Measurements from ENCODE around the gene LHX5.

Gene LHX5

DNA sequence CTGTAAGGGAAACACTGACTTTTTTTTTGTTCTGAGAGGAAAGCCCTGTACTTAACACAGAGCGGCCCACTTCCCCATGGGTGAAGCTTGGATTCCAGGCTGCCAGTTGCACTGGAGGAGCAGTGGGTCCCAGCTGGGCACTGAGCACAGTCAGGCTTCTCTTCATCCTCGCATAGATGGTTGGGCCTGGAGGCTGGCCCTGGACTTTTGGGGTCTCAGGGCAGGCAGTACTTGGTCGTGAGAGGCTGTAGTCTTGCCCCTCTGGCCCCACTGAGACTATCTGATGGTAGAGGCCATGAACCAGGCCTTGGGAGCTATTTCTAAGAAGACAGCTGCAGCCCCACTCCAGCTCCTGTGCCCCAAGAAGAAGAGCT lies 6.2 kb upstream of the LHX5 start:
- DNase-seq (ENCODE audit: low read depth in 2 of 2) = no peak

DNA sequence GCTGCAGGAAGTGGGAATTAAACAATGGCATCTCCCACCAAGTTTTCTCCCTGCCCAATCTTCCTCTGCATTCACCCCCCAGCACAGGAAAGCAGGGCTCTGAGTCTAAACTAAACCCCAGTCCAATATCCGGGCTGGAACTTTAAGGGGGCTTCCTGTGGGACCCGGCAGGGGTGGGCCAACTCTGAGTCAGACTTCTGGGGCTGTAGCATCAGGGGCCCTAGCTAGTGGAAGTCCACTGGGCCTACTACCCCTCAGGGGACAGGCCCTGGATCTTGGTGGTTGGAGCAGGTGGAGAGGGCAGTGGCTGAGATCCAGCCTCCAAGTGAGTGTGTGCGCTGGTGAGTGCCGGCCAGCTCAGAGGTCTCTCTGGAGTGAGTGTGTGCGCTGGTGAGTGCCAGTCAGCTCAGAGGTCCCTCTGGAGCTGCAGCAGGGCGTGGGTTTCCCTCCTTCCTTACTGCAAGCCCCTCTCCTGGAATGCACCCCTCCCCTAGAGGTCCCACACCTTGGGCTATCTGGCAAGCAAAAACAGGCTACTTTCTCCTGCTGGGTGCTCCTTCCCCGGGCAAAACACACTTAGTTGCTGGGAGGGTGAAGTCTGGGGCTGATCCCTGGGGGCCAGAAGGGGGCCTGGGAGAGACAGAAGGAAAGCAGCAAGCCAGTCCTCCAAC lies 5.6 kb upstream of the LHX5 start:
- no peak for DNase-seq (ENCODE audit: low read depth in 2 of 2)

DNA sequence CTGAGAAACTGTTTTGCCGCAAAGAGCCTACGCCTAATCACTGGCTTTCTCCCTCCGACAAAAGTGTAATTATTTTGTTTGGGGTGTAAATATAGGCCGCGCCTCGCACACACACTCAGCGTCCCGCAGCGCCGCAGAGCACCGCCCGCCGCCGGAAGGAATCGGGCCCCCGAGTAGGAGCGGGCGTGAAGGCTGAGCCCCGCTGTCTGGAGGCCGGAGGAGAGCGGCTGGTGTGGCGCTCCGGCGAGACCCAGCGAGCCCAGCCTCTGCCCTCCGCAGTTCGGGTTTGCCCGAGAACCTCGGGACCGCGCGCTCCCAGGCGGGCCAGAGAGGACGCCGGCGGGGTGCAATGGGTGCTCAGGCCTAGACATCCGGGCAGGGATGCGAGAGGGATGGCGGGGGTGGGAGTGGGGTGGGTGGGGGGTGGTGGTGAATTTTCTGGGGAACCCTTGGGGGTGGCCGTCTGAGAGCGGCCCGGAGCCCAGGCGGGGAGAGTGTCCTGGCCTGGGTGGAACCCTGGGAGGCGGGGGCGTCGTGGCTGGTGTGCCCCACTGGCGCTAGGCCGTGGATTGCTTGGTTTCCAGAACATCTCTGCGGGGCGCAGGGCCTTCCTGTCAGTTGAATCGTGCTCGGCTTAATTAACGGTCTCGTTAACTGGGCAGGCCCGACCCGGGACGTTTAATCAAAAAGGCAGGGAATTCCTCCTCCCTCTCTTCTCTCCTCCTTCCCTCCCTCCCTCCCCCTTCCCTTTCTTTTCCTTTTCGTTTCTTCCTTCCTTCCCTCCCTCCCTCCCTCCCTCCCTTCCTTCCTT lies 4.7 kb upstream of the LHX5 start:
- no peak for DNase-seq (ENCODE audit: low read depth in 2 of 2)

DNA sequence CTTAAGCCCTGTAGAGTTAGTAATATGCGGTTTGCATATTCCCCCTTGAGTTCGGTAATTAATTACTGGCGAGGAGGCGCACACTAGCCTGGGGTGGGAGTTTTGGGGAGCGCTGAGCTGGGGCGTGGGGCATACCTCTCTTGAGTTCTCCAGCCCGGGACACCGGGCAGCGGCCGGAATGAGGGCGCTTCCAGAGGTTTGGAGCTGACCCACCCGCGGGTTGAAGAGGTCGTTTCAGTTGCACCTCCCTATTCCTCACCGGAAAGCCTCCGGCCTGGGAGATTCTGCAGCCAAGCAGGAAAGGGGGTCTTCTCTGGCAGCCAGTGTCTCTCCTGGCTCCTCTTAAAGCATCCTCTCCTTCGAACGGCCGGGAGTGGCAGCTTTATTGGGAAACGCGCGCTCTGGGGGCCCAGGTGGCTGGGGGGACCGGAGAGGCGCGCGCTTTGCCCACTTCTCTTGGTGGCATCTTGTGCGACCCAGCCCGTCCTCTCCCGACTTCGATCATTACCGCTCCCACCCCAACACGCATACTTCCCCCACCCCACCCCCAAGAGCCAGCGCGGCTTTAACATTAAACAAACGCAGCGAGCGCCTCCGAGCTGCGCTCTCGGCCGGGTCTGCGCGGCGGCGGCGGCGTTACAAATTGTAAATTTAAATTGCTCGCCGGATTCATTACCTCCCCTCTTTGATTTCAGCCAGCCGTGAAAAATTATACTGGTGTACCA lies 3.9 kb upstream of the LHX5 start:
- DNase-seq (ENCODE audit: low read depth in 2 of 2) = no peak

DNA sequence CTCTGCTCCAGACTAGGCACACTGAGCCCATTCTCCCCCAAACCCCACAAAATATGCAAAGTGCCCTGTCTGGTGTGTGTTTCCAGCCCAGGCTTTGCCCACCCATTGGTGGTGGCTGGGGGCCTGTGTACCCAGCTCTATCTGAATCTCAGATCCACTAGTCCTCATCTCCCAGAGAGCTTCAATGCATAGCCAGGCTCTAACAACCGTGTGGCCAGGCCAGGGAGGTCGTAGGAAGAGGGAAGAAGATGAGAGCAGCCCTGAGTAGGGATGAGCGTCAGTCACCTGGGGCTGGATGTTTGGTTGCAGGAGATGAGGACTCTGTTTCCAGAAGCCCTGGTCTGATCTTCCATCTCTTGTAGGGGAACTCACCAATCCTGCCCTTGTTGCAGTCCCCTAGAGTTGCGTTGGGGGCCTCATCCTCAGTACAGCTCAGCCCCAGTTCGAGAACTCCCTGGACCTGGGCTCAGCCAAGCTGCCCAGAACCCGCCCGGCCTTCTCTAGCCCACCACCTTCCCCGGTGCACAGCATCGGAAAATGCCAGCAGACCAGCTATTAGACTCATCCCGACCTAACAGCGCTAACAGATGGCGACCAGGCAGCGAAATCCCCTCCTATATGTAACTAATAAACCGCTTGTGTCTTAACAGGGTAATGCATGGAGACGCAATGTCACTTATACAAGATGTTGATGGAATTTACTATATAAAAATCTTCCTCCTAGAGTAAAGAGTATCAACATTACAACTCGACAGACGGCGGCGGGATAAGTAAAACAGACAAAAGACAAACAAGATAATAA lies 3.2 kb upstream of the LHX5 start:
- no peak for DNase-seq (ENCODE audit: low read depth in 2 of 2)

DNA sequence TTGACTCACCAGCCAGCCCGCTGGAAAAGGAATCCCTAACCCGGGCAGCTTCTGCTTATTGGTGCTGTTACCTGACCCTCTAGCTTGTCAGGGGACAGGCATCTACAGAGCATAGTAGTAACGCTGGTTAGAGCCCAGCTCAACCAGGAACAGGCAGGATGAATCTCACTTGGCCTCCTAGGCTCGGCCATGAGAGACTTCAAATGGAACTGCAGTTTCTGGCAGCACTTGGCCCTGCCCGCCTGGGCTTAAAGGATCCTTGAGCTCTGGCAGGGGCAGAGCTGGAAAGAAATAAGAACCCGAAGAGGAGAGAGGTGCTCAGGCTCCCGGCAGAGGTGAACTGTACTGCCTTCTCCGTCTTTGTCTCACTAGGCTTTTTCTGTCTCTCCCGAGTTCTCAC lies 2.3 kb upstream of the LHX5 start:
- no peak for DNase-seq (ENCODE audit: low read depth in 2 of 2)

DNA sequence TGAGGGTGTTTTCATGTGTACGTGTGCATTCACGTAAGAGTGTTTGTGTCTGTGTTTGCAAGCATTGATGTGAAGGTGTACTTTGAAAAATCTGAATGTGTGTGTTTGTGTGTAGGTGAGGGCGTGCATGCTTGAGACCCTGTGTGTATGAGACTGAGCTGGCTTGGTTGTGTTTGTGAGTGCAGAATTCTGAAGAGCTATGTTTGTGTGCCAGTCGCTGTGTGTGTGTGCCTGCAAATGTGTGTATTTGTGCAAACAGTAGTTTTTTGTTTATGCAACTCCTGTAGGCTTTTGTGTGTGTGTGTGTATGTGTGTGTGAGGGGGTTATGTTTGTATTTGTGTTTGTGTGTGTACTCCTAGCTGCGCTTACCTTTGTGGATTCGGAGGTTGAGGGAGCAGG lies 1.7 kb upstream of the LHX5 start:
- no peak for DNase-seq (ENCODE audit: low read depth in 2 of 2)

DNA sequence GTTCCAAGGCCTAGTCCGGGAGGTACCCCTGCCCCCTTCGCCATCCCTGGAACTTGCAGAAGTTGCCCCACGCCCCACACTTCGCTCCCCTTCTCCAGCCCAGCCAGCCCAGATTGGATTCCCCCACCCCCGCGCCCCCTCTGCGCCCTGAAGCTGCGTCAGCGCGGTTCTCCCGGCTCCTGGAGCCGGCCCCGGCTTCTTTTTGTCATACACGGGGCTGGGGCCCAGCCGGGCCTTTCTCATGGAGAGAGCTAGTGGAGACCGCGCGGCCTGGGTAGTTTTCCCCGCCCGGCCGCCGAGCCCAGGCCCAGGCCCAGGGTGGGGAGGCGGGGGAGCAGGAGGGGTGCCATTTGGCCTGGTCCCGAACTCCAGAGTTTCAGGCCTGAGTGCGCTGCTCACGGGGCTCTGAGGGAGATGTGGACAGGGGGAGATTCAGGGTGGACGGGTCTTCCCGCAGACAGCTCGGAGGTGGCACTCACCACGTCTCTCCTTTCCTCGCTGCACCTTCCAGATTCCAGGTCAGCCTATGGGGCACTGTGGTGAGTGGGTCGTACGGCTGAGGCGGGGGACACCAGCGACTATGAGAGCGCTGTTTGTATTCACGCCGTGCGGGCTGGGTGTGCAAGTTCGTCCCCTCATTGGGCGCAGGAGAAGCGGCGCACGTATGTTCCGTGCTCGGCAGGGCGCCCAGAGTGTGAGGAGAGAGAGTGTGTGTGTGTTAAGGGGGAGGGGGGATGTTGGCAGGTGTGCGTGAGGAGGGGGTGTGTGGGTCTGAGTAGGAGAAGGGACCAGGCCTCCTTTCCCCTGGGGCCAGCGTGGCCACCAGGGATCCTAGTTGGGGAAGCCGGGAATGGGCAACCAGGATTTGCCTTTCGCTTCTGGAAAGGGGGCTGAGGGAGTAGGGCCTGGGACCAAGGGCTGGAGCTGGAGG lies 785 bp upstream of the LHX5 start:
- no peak for DNase-seq (ENCODE audit: low read depth in 2 of 2)

DNA sequence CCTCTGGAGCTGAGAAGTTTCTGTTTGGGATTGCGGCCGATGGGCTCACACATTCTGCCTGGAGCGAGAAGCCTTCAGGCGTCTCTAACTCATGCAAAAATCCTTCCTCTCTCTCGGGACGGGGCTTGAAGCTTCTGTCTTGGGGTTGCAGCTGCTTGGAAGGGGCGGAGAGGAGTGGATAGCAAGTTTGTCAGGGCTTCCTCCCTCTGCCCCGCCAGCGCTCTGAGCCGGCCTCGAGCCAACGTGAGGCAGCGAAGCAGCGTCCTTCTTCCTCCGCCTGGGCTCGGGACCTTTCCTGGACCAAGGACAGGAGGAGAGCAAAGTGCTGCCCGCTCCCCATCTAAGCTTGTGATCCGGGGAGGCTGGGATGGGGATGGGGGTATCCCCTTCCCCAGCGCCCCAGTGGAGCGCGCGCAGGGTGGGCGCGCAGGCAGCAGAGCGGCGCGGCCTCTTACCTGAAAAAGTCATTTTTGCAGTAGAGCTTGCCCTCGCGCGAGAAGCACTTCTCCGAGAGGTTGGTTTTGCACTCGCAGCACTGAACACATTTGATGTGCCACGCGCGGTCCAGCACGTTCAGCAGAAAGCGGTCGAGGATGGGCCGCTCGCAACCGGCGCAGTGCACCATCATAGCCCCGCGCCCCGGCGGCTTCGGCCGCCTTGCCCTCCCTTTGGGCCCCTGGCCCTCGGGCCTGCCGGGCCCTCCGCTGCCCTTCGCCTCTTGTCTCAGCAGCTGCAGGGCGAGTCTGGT lies 626 bp downstream of the LHX5 start:
- DNase-seq (ENCODE audit: low read depth in 2 of 2) = no peak

DNA sequence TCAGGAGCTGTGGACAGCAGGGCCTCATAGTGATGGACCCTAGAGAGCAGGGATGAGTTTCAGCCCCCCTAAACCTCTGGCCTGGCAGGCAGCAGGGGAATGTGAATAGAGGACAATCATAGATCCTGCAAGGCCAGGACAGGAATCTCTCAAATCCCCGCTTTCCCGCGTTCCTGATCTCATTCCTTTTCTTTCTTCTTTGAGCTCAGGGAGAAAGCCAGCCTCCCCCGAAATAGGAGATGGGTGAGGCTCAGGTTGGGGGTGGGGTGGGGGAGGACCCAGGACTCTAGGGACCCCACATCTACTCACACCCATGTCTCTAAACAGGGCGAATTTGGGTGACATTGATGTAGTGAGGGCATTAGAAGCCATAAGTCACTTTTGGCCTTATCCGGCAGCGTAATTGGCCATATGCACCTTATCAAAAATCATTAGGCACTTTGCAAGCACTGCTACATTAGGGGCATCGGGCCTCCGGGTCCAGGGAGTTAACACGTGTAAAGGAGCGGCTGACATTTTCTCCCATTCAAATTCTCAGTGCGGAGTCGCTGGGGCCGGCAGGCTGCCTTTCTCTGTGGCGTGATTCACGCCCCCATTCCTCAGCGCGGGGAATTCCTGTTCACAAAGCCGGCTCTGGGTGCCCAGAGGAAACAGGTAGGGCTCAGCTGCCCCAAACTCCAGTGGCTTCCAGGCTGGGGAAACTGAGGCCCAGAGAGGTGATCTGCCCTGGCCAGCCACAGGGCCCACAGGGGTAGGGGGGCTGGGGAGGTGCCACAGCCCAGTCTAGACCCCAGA lies 1.5 kb downstream of the LHX5 start:
- DNase-seq (ENCODE audit: low read depth in 2 of 2) = no peak

DNA sequence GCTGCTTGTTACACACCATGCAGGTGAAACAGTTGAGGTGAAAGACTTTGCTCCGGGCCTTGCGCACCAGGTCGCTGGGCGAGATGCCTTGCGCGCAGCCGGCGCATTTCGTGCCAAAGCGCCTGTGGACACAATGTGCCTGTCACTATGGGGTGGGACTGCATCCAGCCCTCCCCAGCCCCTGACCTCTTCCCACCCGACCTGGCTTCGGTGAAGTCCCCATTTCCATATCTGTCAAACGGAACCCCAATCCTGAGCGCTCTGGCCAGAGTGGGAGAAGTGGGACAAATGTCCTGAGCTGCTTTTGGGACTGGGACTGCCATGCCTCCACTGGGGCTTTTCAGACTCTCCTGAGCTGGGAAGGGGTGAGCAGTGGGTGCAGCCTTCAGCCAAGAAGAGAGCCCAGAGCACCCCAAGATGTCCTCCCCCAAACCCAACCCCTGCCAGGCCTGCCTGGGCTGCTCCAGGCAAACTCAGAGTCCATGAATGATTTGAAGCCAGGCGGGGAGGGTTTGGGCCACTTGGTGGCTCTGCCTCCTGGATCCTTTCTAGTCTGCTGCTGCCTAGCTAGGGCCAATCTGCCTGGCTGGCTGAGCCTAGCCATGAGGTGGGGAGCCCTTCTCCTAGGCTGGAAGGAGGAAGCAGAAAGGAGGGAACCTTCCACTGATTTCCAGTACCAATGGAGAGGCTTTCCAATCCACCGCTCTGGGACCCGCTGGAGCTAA lies 2.3 kb downstream of the LHX5 start:
- DNase-seq (ENCODE audit: low read depth in 2 of 2) = no peak

DNA sequence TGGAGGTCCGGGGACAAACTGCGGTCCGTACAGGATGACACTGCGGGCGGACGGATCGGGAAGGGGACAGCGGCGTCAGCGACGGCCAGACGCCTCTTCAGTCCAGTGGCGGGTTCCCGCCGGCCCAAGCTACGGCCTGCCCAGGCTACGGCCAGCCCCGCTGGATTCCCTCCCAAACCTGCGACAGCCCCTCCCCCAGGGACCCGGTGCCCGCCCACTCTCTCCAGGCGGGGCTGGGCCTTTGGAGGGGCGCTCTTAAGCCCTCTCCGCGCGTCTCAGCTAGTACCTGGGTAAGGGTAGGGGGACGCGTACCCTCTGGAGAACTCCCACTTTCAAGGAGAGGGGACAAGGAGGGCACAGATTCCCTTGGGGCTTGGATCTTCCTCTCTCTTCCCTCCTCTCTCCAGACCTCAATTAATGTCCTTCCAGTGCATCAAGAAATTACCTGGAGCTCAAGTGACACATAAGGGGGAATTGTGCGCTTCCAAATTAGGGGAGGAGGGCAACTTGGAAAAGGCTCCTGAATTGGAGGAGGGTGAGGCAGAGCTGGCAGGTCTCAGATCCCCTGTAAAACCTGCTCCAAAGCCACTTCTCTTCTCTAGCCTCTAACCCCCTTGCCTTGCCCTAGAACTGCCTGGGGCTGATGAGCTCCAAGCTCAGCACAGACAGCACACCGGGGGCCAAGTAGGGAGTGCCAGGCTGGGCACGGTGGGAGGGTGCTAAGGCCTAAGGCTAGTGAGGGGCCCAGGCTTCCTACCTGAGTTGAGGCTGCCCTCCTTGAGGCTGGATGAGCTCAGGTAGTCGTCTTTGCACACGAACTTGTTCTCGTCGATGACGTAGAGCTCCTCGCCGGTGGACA lies 3.1 kb downstream of the LHX5 start:
- no peak for DNase-seq (ENCODE audit: low read depth in 2 of 2)

DNA sequence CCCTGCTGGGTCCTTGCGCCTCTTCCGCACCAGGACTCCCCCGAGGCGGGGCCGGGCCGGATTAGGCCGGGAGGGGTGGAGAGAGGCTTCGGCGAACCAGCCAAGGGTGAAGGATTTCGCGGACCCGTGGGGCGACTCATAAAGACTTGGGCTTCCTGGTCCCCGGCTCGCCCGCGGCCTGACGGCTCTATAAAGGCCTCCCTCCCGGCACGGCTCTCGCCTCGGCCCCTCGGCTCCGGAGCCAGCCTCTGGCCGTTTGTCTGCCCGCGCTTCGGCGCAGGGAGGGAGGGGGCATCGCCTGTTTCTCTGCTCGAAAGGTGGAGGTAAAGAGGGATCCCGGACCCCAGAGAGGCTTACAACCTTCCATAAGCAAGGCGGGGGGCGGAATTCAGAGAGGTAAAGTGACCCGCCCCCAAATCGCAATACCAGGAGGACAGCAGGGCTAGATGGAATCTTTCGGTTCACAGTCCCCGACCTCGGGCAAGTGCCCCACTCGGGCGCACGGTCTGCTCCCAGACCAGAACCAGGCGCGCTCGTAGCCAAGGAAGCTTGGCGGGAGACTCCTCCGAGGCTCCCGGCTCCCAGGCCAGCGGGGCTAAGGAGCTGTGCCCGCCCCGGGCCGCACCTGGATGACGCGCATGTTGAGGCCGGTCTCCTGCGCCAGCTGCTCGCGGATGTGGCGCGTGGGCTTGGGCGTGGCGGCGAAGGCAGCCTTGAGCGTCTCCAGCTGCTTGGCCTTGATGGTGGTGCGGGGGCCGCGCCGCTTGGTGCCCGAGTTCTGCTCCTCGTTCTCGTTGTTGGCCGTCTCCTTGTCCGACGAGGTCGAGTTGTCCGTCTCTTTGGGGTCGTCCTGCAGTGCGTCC lies 3.9 kb downstream of the LHX5 start:
- no peak for DNase-seq (ENCODE audit: low read depth in 2 of 2)

DNA sequence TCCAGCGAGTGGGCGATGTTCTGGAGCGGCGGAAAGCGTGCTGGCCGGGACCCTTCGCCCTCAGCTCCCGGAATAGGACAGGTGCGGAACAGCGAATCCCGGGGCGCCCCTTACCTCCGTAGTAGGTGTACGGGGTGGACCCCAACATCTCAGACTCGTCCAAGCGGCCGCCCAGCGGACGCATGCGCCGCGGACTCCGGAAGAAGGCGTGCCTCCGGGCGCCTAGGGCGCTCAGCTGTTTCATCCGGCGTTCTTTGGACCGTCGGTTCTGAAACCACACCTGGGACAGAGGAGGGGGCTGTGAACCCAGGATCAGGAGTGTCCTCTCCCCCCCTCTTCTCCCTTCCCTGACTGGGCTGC lies 4.5 kb downstream of the LHX5 start:
- no peak for DNase-seq (ENCODE audit: low read depth in 2 of 2)

DNA sequence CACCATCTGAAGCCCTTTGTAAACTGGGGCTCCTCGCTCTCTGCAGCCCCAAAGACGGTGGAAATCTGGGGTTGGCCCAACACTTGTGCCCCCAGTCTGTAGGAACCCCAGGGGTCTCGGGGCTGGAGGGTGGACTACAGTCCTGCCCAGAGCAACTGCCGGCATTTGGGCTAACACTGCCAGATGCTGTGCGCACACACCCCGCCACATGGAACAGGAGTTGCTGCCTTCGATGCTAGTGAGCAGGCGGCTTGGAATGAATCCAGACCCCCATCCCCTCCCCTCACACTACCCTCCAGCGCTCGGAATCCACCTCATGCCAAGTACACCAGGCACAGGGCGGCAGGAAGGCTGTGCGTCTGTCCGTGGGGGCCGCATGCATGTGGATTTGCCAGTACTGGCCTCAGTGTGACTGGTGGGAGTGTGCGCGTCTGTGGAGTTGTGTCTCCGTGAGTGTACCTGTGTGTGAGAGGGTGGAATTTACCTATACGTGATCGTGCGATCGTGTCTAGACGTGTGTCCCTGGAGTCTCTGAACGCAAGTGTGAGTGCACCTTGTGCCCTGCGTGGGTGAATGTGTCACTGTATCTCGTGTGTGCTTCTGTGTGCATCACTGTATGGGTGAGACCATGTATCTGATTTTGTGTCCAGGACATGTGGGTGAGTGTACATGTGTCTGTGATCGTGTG lies 5.1 kb downstream of the LHX5 start:
- no peak for DNase-seq (ENCODE audit: low read depth in 2 of 2)

DNA sequence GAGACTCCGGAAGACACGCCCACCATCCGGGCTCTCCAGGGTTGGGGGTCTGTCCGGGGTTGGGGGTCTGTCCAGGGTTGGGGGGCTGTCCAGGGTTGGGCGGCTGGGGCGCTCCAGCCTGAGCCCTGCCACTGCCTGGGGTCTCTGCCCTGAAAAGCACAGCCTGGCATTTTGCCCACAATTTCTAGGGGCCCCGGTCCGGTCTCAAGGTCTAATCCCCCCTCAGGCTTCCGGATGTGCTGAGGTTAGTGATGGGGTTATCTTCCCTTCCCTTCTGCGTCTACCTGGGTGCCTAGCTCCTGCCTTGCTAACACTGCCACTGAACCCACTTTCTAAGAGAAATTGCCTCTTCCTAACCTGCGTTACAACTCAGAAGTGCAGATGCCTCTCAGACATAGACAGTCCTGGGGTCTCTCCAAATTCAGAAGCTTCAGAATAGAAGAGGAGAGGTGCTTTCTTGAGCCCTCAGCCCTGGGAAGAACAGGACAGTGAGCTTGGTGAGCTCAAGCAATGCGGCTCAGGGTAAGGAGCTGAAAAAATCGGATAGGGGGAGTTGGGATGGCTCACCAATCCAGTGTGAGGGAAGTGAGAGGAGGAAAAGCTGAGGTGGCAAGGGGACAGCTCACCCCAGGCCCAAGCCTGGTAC lies 5.7 kb downstream of the LHX5 start:
- DNase-seq (ENCODE audit: low read depth in 2 of 2) = no peak

Data from stimulated activated CD8-positive, alpha-beta memory T cell treated with anti-CD3 and anti-CD28 coated beads, Interleukin-7, amount 100 ng/mL, for 1 hour (primary cell).